Measurements from ENCODE around the gene DCP1B.

DNA sequence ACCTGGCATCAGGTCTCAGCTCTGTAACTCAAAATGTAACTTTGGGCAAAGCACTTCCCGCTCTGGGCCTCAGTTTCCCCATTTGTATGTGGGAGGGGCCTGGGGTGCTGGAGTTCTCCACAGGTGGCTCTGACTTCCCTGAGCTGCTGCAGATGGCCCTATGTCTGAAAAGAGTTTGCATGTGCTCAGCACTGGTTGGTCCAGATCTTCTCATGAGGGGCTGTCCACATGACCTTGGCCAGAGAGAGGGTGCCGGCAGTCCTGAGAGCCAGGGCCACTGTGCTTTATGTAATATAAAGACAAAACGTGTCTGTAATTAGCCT, 78.6 kb downstream of the DCP1B start:
- TF ChIP-seq, protein P1, sequence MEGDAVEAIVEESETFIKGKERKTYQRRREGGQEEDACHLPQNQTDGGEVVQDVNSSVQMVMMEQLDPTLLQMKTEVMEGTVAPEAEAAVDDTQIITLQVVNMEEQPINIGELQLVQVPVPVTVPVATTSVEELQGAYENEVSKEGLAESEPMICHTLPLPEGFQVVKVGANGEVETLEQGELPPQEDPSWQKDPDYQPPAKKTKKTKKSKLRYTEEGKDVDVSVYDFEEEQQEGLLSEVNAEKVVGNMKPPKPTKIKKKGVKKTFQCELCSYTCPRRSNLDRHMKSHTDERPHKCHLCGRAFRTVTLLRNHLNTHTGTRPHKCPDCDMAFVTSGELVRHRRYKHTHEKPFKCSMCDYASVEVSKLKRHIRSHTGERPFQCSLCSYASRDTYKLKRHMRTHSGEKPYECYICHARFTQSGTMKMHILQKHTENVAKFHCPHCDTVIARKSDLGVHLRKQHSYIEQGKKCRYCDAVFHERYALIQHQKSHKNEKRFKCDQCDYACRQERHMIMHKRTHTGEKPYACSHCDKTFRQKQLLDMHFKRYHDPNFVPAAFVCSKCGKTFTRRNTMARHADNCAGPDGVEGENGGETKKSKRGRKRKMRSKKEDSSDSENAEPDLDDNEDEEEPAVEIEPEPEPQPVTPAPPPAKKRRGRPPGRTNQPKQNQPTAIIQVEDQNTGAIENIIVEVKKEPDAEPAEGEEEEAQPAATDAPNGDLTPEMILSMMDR (IDR thresholded peaks at IDR 0.05), result no peak
- TF ChIP-seq POLR2A (IDR thresholded peaks at IDR 0.05) (no peak), POLR2AphosphoS5 (IDR thresholded peaks at IDR 0.05; ENCODE audit: insufficient read depth in 1 of 2, low read depth in 1 of 2) (no peak)
